ENCODE measurements around the gene CERS6. TPM values are rescaled to one million over a fixed set of nuclear protein-coding genes. Genes with fewer than 3 reads are reported as not detected.
"Not testable (repeated sequence)": the region's sequence is repeated elsewhere in the genome, so short reads cannot be mapped to it uniquely, and the experiment has no call there.

The CERS6 gene
- total RNA-seq, 1 donor from 2014 or later = 9.3 TPM

GRCh38 chr2:168490946-168491605 lies 35.0 kb downstream of the CERS6 start:
- peak; percentile 49 for ATAC-seq
- no peak for DNase-seq (ENCODE audit: low spot score)
- intact Hi-C loops (cut with DNase I) = no loop called here

- intact Hi-C loops (cut with DNase I); ATAC-seq; DNase-seq (ENCODE audit: low spot score): not testable (repeated sequence)
These were observed 35.7 kb downstream of the CERS6 start for GRCh38 chr2:168491728-168492127.

- DNase-seq (ENCODE audit: low spot score); ATAC-seq; intact Hi-C loops (cut with DNase I): not testable (repeated sequence)
These were observed 37.1 kb downstream of the CERS6 start for GRCh38 chr2:168493219-168493618.

- no peak for ATAC-seq
- intact Hi-C loops (cut with DNase I) = no loop called here
- DNase-seq (ENCODE audit: low spot score) = no peak
These were observed 38.2 kb downstream of the CERS6 start for GRCh38 chr2:168494190-168494711.

GRCh38 chr2:168495524-168495923 lies 39.5 kb downstream of the CERS6 start:
- DNase-seq (ENCODE audit: low spot score) (no peak), ATAC-seq (no peak)
- intact Hi-C loops (cut with DNase I) = no loop called here

- no peak for DNase-seq (ENCODE audit: low spot score)
- intact Hi-C loops (cut with DNase I) = no loop called here
These were observed 40.8 kb downstream of the CERS6 start for GRCh38 chr2:168496906-168497305.

GRCh38 chr2:168499500-168499899 lies 43.4 kb downstream of the CERS6 start:
- DNase-seq (ENCODE audit: low spot score) (no peak), ATAC-seq (no peak)
- intact Hi-C loops (cut with DNase I) = no loop called here

More at GRCh38 chr2:168496906-168497305, 40.8 kb downstream of the CERS6 start:
- ATAC-seq = no peak

- DNase-seq (ENCODE audit: low spot score) (no peak), ATAC-seq (no peak)
- intact Hi-C loops (cut with DNase I) = no loop called here
These were observed 44.4 kb downstream of the CERS6 start for GRCh38 chr2:168500516-168500915.

GRCh38 chr2:168501466-168502065 lies 45.5 kb downstream of the CERS6 start:
- no peak for DNase-seq (ENCODE audit: low spot score)
- ATAC-seq = no peak
- intact Hi-C loops (cut with DNase I) = no loop called here

GRCh38 chr2:168502852-168503251 lies 46.8 kb downstream of the CERS6 start:
- intact Hi-C loops (cut with DNase I); DNase-seq (ENCODE audit: low spot score); ATAC-seq: not testable (repeated sequence)

GRCh38 chr2:168503901-168504300 lies 47.8 kb downstream of the CERS6 start:
- DNase-seq (ENCODE audit: low spot score) (no peak), ATAC-seq (no peak)
- intact Hi-C loops (cut with DNase I) = no loop called here

- no peak for ATAC-seq
- intact Hi-C loops (cut with DNase I) = no loop called here
- no peak for DNase-seq (ENCODE audit: low spot score)
These were observed 48.3 kb downstream of the CERS6 start for GRCh38 chr2:168504323-168504722.

GRCh38 chr2:168510125-168510756 lies 54.2 kb downstream of the CERS6 start:
- intact Hi-C loops (cut with DNase I) = no loop called here
- no peak for ATAC-seq
- no peak for DNase-seq (ENCODE audit: low spot score)

- ATAC-seq = no peak
- no peak for DNase-seq (ENCODE audit: low spot score)
- intact Hi-C loops (cut with DNase I) = no loop called here
These were observed 58.6 kb downstream of the CERS6 start for GRCh38 chr2:168514692-168515091.

- intact Hi-C loops (cut with DNase I) = no loop called here
- peak; percentile 91 for ATAC-seq
These were observed 59.4 kb downstream of the CERS6 start for GRCh38 chr2:168515502-168515901.

GRCh38 chr2:168517816-168518215 lies 61.7 kb downstream of the CERS6 start:
- DNase-seq (ENCODE audit: low spot score) (no peak), ATAC-seq (no peak)
- intact Hi-C loops (cut with DNase I) = no loop called here

More at GRCh38 chr2:168515502-168515901, 59.4 kb downstream of the CERS6 start:
- DNase-seq (ENCODE audit: low spot score) = no peak

- intact Hi-C loops (cut with DNase I) = no loop called here
- DNase-seq (ENCODE audit: low spot score) (no peak), ATAC-seq (peak; percentile 16)
These were observed 62.5 kb downstream of the CERS6 start for GRCh38 chr2:168518555-168519066.

- intact Hi-C loops (cut with DNase I) = no loop called here
- ATAC-seq (no peak), DNase-seq (ENCODE audit: low spot score) (no peak)
These were observed 63.6 kb downstream of the CERS6 start for GRCh38 chr2:168519534-168520308.

Measured in sciatic nerve (tissue), 2 donors.